ENCODE measurements around the gene SLC38A5.

DNA sequence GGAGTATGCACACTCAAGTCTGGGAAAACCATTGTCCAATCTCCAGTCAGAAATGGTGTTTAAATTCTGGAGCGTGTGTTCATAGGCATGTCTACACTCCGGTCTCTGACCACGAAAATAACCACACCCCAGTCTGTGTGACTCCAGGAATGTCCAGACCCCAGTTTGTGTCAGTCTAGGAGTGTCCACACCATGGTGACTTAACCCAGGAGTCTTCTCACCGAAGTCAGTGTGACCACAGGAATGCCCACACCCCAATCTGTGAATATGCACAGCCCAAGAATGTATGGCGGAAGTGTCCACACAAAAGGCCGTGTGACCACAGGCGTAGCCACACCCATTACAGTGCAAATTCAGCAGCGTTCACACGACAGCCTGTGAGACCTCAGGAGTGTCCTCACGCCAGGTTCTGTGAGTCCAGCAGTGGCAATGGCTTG is 17.3 kb upstream of the SLC38A5 start:
- TF ChIP-seq POLR2A (IDR thresholded peaks at IDR 0.05; ENCODE audit: low read depth) = no peak
- TF ChIP-seq, protein P1, sequence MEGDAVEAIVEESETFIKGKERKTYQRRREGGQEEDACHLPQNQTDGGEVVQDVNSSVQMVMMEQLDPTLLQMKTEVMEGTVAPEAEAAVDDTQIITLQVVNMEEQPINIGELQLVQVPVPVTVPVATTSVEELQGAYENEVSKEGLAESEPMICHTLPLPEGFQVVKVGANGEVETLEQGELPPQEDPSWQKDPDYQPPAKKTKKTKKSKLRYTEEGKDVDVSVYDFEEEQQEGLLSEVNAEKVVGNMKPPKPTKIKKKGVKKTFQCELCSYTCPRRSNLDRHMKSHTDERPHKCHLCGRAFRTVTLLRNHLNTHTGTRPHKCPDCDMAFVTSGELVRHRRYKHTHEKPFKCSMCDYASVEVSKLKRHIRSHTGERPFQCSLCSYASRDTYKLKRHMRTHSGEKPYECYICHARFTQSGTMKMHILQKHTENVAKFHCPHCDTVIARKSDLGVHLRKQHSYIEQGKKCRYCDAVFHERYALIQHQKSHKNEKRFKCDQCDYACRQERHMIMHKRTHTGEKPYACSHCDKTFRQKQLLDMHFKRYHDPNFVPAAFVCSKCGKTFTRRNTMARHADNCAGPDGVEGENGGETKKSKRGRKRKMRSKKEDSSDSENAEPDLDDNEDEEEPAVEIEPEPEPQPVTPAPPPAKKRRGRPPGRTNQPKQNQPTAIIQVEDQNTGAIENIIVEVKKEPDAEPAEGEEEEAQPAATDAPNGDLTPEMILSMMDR (IDR thresholded peaks at IDR 0.05) = no peak

All from esophagus muscularis mucosa (tissue), 3 donors.